NCI-H345 (cell line): ENCODE results near the gene DEGS2.
A peak's percentile ranks its signal among the peaks of the same experiment; 100 is the strongest.

Experiments
- DNase-seq: peaks from one replicate; lab custom pipeline; 2025; lab: John Stamatoyannopoulos, UW

Gene DEGS2

GRCh38 chr14:100114109-100114765 lies 45.2 kb downstream of the DEGS2 start:
- peak; percentile 40 for DNase-seq

- no peak for DNase-seq
Measured at GRCh38 chr14:100111931-100112704, 47.3 kb downstream of the DEGS2 start.

- no peak for DNase-seq
Measured at GRCh38 chr14:100110816-100111215, 48.6 kb downstream of the DEGS2 start.

- DNase-seq: no peak
Measured at GRCh38 chr14:100109594-100109955, 49.9 kb downstream of the DEGS2 start.

- DNase-seq: no peak
Measured at GRCh38 chr14:100108840-100109593, 50.4 kb downstream of the DEGS2 start.

- peak; percentile 64 for DNase-seq
Measured at GRCh38 chr14:100108042-100108825, 51.2 kb downstream of the DEGS2 start.

- DNase-seq: no peak
Measured at GRCh38 chr14:100107236-100107635, 52.2 kb downstream of the DEGS2 start.

- DNase-seq: no peak
Measured at GRCh38 chr14:100106250-100107112, 53.0 kb downstream of the DEGS2 start.

GRCh38 chr14:100105357-100106169 lies 53.9 kb downstream of the DEGS2 start:
- DNase-seq: no peak

GRCh38 chr14:100104523-100105300 lies 54.7 kb downstream of the DEGS2 start:
- DNase-seq: no peak

- no peak for DNase-seq
Measured at GRCh38 chr14:100104006-100104352, 55.5 kb downstream of the DEGS2 start.

- DNase-seq: no peak
Measured at GRCh38 chr14:100103250-100104005, 56.0 kb downstream of the DEGS2 start.

- no peak for DNase-seq
Measured at GRCh38 chr14:100102156-100102785, 57.2 kb downstream of the DEGS2 start.

GRCh38 chr14:100100032-100100703 lies 59.3 kb downstream of the DEGS2 start:
- no peak for DNase-seq

GRCh38 chr14:100098171-100098570 lies 61.3 kb downstream of the DEGS2 start:
- DNase-seq: no peak

- DNase-seq: no peak
Measured at GRCh38 chr14:100096656-100097055, 62.8 kb downstream of the DEGS2 start.
